SK-N-MC (cell line): Measurements from ENCODE around the gene LTB.

Experiments
- EZH2 ChIP-seq: fragments of 200-600 bp; sonication (generic); IDR thresholded peaks from one replicate; pipeline ENCODE4 v1.6.1; 2017; ENCODE audit warnings: antibody characterized with exemption
- POLR2AphosphoS5 ChIP-seq: IDR thresholded peaks from 2 replicates; pipeline ENCODE4 v1.6.1; 2012; ENCODE audit warnings: mild to moderate bottlenecking, low read depth, low read length, borderline replicate concordance

DNA sequence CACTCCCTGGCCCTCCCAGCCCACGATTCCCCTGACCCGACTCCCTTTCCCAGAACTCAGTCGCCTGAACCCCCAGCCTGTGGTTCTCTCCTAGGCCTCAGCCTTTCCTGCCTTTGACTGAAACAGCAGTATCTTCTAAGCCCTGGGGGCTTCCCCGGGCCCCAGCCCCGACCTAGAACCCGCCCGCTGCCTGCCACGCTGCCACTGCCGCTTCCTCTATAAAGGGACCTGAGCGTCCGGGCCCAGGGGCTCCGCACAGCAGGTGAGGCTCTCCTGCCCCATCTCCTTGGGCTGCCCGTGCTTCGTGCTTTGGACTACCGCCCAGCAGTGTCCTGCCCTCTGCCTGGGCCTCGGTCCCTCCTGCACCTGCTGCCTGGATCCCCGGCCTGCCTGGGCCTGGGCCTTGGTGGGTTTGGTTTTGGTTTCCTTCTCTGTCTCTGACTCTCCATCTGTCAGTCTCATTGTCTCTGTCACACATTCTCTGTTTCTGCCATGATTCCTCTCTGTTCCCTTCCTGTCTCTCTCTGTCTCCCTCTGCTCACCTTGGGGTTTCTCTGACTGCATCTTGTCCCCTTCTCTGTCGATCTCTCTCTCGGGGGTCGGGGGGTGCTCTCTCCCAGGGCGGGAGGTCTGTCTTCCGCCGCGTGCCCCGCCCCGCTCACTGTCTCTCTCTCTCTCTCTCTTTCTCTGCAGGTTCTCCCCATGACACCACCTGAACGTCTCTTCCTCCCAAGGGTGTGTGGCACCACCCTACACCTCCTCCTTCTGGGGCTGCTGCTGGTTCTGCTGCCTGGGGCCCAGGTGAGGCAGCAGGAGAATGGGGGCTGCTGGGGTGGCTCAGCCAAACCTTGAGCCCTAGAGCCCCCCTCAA lies 9.9 kb downstream of the LTB start, which contains the start of gene LTA:
- TF ChIP-seq EZH2 (no peak), POLR2AphosphoS5 (no peak)
